ENCODE results near the gene SPATA9. TPM values are rescaled to one million over a fixed set of nuclear protein-coding genes. Genes with fewer than 3 reads are reported as not detected.

SPATA9 gene
- total and polyA plus RNA-seq, 9 of the 15 experiments (the other 6 are each of a cell fraction or from before 2014, with no cell fraction given) = 0.16 to 5.5 (median 0.39) TPM; not detected in 3

DNA sequence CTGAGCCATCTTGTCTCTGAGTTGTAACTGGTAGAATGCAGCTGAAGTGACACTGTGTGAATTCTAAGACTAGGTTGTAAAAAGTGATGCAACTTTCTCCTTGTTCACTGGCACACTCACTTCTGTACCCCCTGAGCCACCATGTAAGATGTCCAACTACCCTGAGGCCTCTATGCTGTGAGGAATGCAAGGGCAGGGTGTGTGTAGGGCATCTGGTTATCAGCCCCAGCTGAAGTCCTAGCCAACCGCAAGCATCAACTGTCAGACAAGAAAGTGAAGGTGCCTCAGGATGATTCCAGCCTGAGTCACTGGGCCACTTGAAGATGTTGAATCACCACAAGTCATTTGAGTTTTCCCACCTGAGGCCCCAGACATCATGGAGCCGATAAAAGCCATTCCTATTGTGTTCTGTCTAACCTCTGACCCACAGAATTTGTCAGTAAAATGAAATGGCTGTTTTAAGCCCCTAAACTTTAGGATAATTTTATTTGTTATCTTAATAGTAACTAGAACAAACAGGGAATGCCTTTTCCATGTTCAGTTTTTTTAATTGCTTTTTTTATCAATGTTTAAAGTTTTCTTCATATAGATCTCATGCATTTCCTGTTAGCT is 29.7 kb upstream of the SPATA9 start (continued):
- TF ChIP-seq SP2 (IDR thresholded peaks at IDR 0.05; ENCODE audit: extremely low read depth, low read depth, low read length, poor library complexity, severe bottlenecking) = no peak
- TF ChIP-seq GATAD2B (IDR thresholded peaks at IDR 0.05; ENCODE audit: borderline replicate concordance) = peak; percentile 51; the same call in 1 of the 2 replicates
- peak; percentile 82; the same call in 1 of the 2 replicates for TF ChIP-seq HDAC2 (IDR thresholded peaks at IDR 0.05)
- TF ChIP-seq, protein P1, sequence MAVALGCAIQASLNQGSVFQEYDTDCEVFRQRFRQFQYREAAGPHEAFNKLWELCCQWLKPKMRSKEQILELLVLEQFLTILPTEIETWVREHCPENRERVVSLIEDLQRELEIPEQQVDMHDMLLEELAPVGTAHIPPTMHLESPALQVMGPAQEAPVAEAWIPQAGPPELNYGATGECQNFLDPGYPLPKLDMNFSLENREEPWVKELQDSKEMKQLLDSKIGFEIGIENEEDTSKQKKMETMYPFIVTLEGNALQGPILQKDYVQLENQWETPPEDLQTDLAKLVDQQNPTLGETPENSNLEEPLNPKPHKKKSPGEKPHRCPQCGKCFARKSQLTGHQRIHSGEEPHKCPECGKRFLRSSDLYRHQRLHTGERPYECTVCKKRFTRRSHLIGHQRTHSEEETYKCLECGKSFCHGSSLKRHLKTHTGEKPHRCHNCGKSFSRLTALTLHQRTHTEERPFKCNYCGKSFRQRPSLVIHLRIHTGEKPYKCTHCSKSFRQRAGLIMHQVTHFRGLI (CRISPR knock-in tag; IDR thresholded peaks at IDR 0.05) = 0 out of 2 replicates have a peak, but pooled peaks have one; percentile 7
- TF ChIP-seq, protein P2, sequence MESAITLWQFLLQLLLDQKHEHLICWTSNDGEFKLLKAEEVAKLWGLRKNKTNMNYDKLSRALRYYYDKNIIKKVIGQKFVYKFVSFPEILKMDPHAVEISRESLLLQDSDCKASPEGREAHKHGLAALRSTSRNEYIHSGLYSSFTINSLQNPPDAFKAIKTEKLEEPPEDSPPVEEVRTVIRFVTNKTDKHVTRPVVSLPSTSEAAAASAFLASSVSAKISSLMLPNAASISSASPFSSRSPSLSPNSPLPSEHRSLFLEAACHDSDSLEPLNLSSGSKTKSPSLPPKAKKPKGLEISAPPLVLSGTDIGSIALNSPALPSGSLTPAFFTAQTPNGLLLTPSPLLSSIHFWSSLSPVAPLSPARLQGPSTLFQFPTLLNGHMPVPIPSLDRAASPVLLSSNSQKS (CRISPR knock-in tag; IDR thresholded peaks at IDR 0.05) = no peak
- TF ChIP-seq, protein P3, sequence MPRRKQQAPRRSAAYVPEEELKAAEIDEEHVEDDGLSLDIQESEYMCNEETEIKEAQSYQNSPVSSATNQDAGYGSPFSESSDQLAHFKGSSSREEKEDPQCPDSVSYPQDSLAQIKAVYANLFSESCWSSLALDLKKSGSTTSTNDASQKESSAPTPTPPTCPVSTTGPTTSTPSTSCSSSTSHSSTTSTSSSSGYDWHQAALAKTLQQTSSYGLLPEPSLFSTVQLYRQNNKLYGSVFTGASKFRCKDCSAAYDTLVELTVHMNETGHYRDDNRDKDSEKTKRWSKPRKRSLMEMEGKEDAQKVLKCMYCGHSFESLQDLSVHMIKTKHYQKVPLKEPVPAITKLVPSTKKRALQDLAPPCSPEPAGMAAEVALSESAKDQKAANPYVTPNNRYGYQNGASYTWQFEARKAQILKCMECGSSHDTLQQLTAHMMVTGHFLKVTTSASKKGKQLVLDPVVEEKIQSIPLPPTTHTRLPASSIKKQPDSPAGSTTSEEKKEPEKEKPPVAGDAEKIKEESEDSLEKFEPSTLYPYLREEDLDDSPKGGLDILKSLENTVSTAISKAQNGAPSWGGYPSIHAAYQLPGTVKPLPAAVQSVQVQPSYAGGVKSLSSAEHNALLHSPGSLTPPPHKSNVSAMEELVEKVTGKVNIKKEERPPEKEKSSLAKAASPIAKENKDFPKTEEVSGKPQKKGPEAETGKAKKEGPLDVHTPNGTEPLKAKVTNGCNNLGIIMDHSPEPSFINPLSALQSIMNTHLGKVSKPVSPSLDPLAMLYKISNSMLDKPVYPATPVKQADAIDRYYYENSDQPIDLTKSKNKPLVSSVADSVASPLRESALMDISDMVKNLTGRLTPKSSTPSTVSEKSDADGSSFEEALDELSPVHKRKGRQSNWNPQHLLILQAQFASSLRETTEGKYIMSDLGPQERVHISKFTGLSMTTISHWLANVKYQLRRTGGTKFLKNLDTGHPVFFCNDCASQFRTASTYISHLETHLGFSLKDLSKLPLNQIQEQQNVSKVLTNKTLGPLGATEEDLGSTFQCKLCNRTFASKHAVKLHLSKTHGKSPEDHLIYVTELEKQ (CRISPR knock-in tag; IDR thresholded peaks at IDR 0.05) = no peak
- no peak for TF ChIP-seq GABPB2 (CRISPR knock-in tag; conservative IDR thresholded peaks at IDR 0.05)
- TF ChIP-seq EHMT2 (IDR thresholded peaks at IDR 0.05) = peak; percentile 93
- TF ChIP-seq, protein P4, sequence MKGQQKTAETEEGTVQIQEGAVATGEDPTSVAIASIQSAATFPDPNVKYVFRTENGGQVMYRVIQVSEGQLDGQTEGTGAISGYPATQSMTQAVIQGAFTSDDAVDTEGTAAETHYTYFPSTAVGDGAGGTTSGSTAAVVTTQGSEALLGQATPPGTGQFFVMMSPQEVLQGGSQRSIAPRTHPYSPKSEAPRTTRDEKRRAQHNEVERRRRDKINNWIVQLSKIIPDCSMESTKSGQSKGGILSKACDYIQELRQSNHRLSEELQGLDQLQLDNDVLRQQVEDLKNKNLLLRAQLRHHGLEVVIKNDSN (CRISPR knock-in tag; IDR thresholded peaks at IDR 0.05) = no peak
- TF ChIP-seq CHD4 (IDR thresholded peaks at IDR 0.05; ENCODE audit: insufficient read depth, insufficient replicate concordance, low read depth, low read length, poor library complexity, severe bottlenecking) = no peak
- TF ChIP-seq ZNF316 (IDR thresholded peaks at IDR 0.05) = peak; percentile 70
- no peak for TF ChIP-seq CREBBP (IDR thresholded peaks at IDR 0.05; ENCODE audit: low read depth, low read length)
- no peak for TF ChIP-seq ZNF507 (tag; conservative IDR thresholded peaks at IDR 0.05)
- TF ChIP-seq NFRKB (IDR thresholded peaks at IDR 0.05; ENCODE audit: low read depth) = peak; percentile 85; the same call in 1 of the 2 replicates
- 0 out of 2 replicates have a peak, but pooled peaks have one; percentile 47 for TF ChIP-seq ZNF589 (CRISPR knock-in tag; IDR thresholded peaks at IDR 0.05; ENCODE audit: low read depth)
- no peak for TF ChIP-seq TSC22D4 (tag; IDR thresholded peaks at IDR 0.05)
- TF ChIP-seq POU5F1 (IDR thresholded peaks at IDR 0.05; ENCODE audit: borderline replicate concordance, low read depth, low read length, partially characterized antibody) = no peak
- no peak for TF ChIP-seq DNMT1 (IDR thresholded peaks at IDR 0.05)
- no peak for TF ChIP-seq ZSCAN29 (IDR thresholded peaks at IDR 0.05)
- no peak for TF ChIP-seq GTF2A2 (tag; IDR thresholded peaks at IDR 0.05)
- no peak for TF ChIP-seq SRSF3 (IDR thresholded peaks at IDR 0.05; ENCODE audit: insufficient read depth, low read length)
- no peak for TF ChIP-seq HDAC6 (IDR thresholded peaks at IDR 0.05; ENCODE audit: low read depth, low read length)
- TF ChIP-seq POLR3G (IDR thresholded peaks at IDR 0.05; ENCODE audit: extremely low read depth, insufficient read length, insufficient replicate concordance) = no peak
